ENCODE measurements around the gene MARS1.

The MARS1 gene

GRCh38 chr12:57518920-57519795 is 31.3 kb downstream of the MARS1 start:
- no peak for DNase-seq

GRCh38 chr12:57519796-57520052 is 31.9 kb downstream of the MARS1 start:
- DNase-seq, result no peak

- DNase-seq, result peak; percentile 99
Measured at GRCh38 chr12:57520053-57520818, 32.4 kb downstream of the MARS1 start, which contains the start of gene DDIT3. Gene DDIT3, minus strand, starts transcription at chr12:57520514. Its CDS starts 3,108 bp downstream, at chr12:57517406.

DNA sequence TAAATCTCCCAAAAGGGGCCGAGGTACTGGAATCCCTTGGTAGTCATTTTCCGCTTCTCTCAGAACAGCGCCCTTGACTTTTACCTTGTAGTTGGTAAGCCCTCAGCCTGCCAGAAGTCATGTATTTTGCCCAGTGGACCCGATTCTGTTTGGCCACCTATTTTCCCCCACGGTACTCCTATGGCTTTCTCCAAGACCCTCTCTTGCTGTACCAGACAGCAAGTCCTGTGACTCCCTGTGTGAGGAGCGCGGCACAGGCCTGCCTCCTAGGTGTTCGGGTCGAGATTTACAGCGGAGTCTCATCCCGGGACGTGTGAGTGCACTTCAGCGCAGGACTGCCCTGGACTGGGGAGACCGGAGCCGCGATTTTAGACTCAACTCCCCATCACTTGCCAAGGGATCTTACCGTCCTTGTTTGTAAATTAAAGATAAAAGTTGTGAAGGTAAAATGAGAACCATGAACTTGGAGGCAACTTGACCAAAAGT is 33.7 kb downstream of the MARS1 start:
- no peak for DNase-seq

- DNase-seq, result peak; percentile 95
Measured at GRCh38 chr12:57522011-57522886, 34.4 kb downstream of the MARS1 start, which contains the start of gene MBD6. Gene MBD6, plus strand, starts transcription at chr12:57522824. Its CDS starts 1,480 bp downstream, at chr12:57524304.

DNA sequence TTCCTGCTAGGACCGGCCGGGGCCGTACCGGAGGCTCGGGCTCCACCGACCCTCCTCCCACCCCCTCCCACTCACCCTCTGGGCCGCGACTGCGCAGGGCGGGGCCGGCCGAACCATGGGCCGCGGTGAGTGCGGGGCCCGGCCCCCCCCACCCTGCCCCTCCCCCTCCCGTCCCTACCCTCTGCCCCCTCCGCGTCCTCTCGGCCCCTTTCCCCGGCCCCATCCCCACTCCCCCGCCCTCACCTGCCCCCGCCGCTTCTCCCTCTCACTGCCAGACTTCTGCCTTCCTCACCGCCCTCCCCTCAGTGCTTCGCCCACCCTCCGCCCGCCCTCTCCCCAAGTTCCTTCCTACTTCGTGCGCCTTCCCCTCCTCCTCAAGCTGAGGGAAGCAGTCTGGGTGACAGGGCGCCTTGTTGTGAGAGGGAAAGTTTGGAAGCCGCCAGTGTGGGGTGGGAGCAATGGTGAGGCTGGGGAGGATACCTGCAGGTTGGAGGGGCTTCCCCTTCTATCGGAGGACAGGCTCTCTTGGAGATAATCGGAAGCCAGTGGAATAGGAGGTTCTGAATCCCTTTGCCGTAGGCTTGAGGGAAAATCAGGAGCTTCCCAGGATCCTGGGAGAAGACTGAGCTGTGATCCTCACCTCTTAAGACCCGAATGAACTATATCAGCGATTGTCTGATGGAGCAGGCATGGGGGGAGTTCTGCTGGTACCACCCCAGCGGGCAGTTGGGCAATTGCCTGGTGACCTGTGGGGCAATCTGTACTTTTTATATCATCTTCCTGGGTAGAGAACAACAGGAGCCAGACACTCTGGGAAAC is 35.2 kb downstream of the MARS1 start:
- no peak for DNase-seq

GRCh38 chr12:57523706-57524614 is 36.1 kb downstream of the MARS1 start:
- no peak for DNase-seq

DNA sequence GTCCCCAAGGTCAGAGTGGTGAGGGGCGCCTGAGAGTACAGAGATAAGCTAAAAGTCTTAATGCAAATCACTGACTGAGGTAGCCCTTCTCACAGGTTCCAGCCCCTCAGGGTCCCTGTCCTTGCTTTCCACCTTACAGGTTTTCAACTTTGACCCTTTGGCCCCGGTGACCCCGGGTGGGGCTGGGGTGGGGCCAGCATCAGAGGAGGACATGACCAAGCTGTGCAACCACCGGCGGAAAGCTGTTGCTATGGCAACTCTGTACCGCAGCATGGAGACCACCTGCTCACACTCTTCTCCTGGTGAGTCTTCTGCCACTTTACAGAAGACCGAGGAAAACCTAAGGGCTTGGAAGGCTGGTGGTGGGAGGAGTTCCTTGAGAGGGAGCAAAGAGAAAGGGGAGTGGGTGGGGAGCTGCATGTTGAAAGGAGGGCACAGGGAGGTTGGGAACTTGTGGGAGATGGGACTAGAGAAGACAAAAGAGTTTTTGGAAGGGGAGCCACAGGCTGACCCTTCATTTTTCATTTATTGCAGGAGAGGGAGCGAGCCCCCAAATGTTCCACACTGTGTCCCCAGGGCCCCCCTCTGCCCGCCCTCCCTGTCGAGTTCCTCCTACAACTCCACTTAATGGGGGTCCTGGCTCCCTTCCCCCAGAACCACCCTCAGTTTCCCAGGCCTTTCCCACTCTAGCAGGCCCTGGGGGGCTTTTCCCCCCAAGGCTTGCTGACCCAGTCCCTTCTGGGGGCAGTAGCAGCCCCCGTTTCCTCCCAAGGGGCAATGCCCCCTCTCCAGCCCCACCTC is 37.1 kb downstream of the MARS1 start:
- DNase-seq, result no peak

GRCh38 chr12:57525615-57526383 is 37.9 kb downstream of the MARS1 start:
- DNase-seq, result no peak

GRCh38 chr12:57526477-57527126 is 38.7 kb downstream of the MARS1 start:
- DNase-seq, result no peak

- no peak for DNase-seq
Measured at GRCh38 chr12:57527184-57527583, 39.3 kb downstream of the MARS1 start.

- no peak for DNase-seq
Measured at GRCh38 chr12:57528176-57528575, 40.3 kb downstream of the MARS1 start.

GRCh38 chr12:57528831-57529555 is 41.1 kb downstream of the MARS1 start:
- DNase-seq, result no peak

DNA sequence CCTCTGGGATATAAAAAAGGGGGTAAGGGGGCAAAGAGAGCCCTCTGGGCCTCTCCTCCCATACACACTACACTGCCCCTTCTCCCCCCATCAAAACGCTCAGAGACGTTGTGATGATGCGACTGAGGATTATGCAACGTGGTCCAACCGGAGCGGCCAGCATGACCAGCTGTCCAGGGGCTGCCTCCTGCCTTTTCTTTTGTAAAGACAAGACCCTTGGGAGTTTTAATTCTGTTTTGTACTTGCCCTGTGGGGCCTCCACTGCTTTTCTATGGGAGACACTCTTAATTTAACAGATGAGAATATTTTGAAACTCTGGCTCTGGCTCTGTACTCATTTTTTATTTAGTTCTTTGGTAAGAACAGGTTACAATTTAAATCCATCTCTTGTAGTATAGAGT is 42.0 kb downstream of the MARS1 start:
- no peak for DNase-seq

- DNase-seq, result no peak
Measured at GRCh38 chr12:57530396-57531142, 42.7 kb downstream of the MARS1 start.

DNA sequence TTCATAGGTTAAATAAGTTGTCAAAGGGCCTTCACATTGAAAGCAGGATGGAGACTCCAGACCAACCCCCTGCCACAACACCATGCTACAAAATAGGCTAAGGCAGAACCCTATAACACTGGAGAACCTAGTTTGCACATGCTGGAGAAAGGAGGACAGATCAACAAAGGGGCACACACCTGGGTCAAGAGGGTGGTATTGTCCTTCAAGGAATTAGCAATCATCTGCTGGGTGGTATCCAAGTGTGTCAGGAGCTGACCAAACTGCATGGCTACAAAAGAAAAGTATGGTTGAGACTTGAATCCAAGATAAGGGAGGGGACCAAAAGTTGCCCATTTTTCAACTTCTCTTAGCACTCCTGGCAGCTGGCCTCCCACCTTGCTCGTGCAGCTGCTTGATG is 44.0 kb downstream of the MARS1 start:
- DNase-seq, result no peak

GRCh38 chr12:57533108-57533507 is 45.2 kb downstream of the MARS1 start:
- DNase-seq, result no peak

All from NCI-H2107 (cell line).